Measurements from ENCODE around the gene BCS1L.

Gene BCS1L, protein sequence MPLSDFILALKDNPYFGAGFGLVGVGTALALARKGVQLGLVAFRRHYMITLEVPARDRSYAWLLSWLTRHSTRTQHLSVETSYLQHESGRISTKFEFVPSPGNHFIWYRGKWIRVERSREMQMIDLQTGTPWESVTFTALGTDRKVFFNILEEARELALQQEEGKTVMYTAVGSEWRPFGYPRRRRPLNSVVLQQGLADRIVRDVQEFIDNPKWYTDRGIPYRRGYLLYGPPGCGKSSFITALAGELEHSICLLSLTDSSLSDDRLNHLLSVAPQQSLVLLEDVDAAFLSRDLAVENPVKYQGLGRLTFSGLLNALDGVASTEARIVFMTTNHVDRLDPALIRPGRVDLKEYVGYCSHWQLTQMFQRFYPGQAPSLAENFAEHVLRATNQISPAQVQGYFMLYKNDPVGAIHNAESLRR

DNA sequence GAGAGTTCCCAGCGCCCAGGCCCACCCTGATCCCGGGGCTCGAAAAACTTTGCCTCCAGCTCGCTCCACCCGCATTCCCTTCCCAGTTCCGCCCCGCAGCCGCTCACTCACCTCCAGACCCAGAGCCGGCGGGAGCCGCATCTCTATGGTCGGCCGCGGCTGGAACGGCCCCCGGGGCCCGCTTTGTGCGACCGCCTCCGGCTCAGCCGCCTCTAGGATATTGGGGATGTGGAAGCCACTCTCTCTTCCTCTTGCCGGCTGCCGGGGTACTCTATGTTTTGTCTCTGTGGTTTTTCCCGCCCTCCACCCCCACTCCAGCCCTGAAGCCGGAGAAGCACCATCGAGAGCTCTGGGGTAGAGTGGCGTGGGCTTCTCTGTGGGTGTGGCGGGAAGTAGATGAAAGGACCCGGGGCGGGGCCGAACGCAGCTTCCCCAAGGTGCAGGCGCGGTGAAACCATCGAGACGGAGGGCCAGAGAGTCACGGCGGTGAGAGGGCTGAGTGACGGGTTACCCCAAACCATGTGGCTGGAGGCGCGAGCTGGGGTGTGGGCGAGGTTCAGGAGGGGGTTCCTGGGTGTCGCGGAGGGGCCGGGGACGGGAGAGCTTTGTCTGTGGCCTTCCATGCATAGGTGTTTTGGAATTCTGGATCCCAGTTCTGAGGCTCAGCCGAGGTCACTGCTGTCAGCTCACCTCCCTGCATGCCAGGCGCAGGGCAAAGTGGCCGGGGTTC, at the start of gene BCS1L, which contains the start of gene ZNF142:
Gene BCS1L, plus strand, starts transcription at position 426 of the 730 bp plus-strand sequence. CDS start 1,305 bp downstream, outside the sequence.
Gene ZNF142, minus strand, starts transcription at position 366 of the 730 bp plus-strand sequence. CDS start 3,194 bp downstream, outside the sequence.
- no peak for TF ChIP-seq GATA3 (IDR thresholded peaks at IDR 0.05; ENCODE audit: low read depth, low read length)
- TF ChIP-seq GATA2 (IDR thresholded peaks at IDR 0.05; ENCODE audit: low read depth, low read length): no peak

DNA sequence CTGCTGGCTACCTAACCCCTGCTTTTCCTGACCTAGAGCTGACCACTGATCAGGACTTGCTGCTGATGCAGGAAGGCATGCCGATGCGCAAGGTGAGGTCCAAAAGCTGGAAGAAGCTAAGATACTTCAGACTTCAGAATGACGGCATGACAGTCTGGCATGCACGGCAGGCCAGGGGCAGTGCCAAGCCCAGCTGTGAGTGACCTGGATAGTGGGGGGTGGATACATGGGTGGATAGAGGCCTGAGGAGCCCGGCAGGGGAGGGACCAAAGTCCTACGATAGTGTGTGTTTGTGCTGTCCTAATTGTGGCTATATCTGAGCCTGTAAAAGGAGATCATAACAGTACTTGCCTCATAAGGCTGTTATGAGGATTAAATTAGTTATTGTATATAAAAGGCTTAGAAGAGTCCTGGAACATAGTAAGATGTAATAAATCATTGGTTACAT, 43.6 kb upstream of the BCS1L start:
- no peak for TF ChIP-seq GATA3 (IDR thresholded peaks at IDR 0.05; ENCODE audit: low read depth, low read length)
- TF ChIP-seq GATA2 (IDR thresholded peaks at IDR 0.05; ENCODE audit: low read depth, low read length): no peak

DNA sequence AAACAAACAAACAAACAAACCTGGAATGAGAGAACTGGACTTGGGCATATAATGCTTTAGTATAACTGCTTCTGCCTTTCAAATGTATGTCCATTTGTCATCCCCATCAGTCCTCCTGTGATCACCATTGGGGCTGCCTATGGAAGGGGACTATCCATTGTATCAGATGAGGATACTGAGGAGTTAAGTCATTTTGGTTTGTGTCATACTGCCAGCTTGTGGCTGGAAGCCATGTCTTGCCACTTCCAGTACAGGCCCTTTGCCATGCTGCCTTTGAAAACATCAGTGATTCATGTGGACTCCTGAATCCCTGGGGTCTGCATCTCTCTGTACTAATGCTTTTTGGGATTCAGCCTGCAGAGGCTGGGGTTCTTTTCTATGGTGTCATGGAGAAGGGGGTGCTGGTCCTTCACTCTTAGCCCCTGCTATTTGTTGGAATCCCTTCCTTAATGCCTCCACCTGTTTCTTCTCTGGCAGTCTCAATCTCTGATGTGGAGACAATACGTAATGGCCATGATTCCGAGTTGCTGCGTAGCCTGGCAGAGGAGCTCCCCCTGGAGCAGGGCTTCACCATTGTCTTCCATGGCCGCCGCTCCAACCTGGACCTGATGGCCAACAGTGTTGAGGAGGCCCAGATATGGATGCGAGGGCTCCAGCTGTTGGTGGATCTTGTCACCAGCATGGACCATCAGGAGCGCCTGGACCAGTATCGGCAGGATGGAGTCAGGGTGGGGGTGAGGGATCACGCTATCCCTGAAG, 41.2 kb upstream of the BCS1L start:
- no peak for TF ChIP-seq GATA2 (IDR thresholded peaks at IDR 0.05; ENCODE audit: low read depth, low read length)
- no peak for TF ChIP-seq GATA3 (IDR thresholded peaks at IDR 0.05; ENCODE audit: low read depth, low read length)

DNA sequence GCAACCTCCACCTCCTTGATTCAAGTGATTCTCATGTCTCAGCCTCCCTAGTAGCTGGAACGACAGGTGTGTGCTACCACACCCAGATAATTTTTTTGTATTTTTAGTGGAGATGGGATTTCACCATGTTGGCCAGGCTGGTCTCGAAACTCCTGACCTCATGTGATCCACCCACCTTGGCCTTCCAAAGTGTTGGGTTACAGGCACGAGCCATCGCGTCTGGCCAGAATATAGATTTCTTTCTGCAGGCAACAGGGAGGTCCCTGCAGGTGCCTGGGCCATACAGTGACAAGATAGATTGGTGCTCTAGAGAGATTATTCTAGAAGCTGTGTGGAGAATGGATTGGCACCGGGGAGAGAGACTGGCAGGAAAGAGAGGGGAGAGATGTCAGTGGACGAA, 38.5 kb upstream of the BCS1L start:
- no peak for TF ChIP-seq GATA2 (IDR thresholded peaks at IDR 0.05; ENCODE audit: low read depth, low read length)
- TF ChIP-seq GATA3 (IDR thresholded peaks at IDR 0.05; ENCODE audit: low read depth, low read length): no peak

DNA sequence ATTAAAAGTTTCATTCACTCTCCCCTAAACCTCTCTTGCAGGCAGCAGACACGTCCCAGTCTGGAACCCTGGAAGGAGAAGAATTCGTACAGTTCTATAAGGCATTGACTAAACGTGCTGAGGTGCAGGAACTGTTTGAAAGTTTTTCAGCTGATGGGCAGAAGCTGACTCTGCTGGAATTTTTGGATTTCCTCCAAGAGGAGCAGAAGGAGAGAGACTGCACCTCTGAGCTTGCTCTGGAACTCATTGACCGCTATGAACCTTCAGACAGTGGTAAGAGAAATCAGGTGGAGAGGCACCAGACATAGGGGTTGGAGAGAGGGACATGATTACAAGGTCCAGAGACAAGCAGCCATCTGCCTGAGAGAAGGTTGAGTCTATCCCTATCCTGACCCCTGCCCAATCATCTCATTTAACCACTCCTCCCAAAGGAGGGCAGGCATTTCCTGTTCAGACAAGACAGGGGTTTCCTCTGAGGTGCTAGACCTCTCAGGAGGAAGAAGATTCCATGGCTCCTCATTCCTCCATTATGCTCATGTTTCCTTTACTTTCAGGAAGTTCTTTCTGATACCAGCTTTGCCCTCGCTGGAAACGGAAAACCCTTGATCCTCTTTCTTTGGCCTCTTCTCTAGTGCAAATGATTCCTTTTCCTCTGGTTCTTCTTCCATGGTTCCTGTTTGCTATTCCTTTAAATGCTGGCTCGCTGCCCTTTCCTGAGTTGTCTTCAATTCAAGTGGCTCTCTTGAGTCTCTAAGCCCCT, 36.7 kb upstream of the BCS1L start:
- TF ChIP-seq GATA2 (IDR thresholded peaks at IDR 0.05; ENCODE audit: low read depth, low read length) (no peak), GATA3 (IDR thresholded peaks at IDR 0.05; ENCODE audit: low read depth, low read length) (no peak)

DNA sequence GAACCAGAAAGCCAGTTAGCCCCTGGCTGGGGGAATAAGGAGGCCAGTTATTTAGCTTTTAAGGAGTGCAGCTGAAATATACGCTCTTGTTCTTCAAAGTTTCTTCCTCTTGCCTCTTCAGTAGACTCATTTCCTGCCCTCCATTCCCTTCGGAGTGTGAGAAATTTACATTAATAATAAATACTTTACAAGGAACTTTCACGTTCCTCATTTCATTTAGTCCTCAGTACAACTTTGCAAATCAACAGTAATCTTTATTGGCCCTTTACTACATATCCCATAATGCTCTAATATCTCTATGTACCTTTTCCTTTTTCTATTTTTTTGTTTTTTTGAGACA, 36.1 kb upstream of the BCS1L start:
- TF ChIP-seq GATA3 (IDR thresholded peaks at IDR 0.05; ENCODE audit: low read depth, low read length) (no peak), GATA2 (IDR thresholded peaks at IDR 0.05; ENCODE audit: low read depth, low read length) (no peak)

DNA sequence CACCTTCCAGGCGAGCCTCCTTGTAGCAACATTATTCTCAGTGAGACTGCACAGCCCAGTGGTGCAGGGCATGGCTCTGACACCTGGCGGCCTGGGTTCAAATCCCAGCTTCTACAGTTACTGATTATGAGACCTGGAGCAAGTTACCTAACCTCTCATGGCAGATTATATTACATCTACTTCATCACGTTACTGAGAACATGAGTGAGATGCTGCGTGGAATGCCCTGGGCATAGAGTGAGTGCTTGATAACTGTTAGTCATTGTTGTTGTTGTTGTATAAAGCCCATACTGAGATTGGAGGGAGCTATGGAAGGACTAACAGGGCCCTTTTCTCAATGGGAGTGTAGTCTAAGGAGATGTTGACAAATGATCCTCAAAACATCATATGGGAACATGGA, 33.1 kb upstream of the BCS1L start:
- no peak for TF ChIP-seq GATA3 (IDR thresholded peaks at IDR 0.05; ENCODE audit: low read depth, low read length)
- no peak for TF ChIP-seq GATA2 (IDR thresholded peaks at IDR 0.05; ENCODE audit: low read depth, low read length)

DNA sequence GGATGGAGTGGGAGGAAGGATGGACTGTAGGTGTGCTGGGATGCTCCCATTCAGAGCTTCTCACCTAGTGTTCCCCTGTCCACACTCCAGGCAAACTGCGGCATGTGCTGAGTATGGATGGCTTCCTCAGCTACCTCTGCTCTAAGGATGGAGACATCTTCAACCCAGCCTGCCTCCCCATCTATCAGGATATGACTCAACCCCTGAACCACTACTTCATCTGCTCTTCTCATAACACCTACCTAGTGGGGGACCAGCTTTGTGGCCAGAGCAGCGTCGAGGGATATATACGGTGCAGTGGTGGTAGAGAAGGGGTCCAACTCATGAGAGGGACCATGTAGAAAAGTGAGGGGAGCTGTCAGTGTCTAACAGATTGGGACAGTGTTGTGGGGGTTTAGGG, 31.5 kb upstream of the BCS1L start:
- no peak for TF ChIP-seq GATA2 (IDR thresholded peaks at IDR 0.05; ENCODE audit: low read depth, low read length)
- no peak for TF ChIP-seq GATA3 (IDR thresholded peaks at IDR 0.05; ENCODE audit: low read depth, low read length)

DNA sequence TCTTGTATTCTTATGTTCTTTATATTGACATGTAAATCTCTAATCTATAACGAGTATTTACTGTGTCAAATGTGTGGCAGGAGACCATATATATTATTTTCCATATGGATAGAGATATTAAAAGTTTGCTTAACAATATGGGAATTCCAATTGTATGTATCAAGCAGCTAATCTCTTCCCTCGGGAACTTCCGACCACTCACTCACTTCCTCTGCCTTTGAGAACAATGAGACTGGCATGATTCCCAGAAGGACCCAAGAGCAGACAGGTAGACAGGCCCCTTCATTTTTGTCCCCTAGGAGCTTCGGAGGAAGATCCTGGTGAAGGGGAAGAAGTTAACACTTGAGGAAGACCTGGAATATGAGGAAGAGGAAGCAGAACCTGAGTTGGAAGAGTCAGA, 27.6 kb upstream of the BCS1L start:
- TF ChIP-seq GATA2 (IDR thresholded peaks at IDR 0.05; ENCODE audit: low read depth, low read length) (no peak), GATA3 (IDR thresholded peaks at IDR 0.05; ENCODE audit: low read depth, low read length) (no peak)

DNA sequence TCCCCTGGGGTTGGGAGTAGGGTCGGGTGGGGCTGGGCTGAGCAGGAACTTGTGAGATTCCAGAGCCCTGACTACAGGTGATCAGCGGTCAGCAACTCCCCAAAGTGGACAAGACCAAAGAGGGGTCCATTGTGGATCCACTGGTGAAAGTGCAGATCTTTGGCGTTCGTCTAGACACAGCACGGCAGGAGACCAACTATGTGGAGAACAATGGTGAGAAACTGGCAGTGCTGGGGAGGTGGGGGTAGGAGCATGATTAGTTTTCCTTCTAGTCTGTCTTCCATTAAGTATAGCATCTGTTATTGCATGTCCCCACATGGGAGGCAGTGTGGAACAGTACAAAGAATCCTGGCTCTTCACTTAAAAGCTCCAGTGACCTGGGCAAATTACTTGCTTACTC, 23.8 kb upstream of the BCS1L start:
- TF ChIP-seq GATA2 (IDR thresholded peaks at IDR 0.05; ENCODE audit: low read depth, low read length) (no peak), GATA3 (IDR thresholded peaks at IDR 0.05; ENCODE audit: low read depth, low read length) (no peak)

DNA sequence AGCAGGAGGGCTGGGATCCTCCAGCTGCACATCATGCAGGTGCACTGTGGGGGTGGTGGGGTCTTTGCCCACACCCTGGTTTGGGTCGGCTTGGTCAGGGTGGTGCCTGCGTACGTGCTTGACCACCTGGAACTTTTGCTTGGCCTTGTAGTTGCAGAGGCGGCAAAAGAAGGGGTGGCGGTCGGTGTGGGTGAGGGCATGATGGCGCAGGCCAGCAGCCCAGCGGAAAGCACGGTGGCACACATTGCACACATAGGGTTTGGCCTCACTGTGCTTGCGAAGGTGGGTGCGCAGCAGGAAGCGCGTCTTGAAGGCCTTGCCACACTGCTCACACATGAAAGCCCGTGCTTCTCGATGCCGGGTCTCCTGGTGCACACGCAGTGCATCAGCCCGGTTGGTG, 21.1 kb upstream of the BCS1L start:
- TF ChIP-seq GATA3 (IDR thresholded peaks at IDR 0.05; ENCODE audit: low read depth, low read length) (no peak), GATA2 (IDR thresholded peaks at IDR 0.05; ENCODE audit: low read depth, low read length) (no peak)

DNA sequence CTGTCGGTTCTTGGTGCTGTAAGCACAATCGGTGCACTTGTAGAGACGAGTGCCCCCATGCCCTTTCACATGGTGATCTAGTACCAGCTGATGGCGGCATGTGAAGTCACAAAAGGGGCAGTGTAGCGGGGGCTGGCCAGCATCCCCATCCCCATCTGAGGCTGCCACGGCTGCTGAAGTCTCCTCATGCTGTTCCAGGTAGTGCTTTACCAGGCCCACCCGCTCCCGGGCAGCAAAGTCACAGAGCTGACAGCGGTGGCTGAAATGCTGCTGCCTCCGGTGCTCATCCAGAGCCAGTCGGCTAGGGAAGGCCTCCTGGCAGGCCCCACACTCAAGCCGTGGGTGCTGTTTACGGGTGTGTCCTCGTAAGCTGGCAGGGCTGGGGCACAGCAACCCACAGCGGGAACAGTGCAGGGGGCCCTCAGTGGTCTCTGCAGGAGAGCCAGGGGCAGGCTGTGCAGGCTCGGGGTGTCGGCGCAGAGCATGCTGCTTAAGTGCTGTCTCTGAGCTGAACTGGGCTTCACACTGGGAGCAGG, 17.3 kb upstream of the BCS1L start:
- TF ChIP-seq GATA2 (IDR thresholded peaks at IDR 0.05; ENCODE audit: low read depth, low read length) (no peak), GATA3 (IDR thresholded peaks at IDR 0.05; ENCODE audit: low read depth, low read length) (no peak)

DNA sequence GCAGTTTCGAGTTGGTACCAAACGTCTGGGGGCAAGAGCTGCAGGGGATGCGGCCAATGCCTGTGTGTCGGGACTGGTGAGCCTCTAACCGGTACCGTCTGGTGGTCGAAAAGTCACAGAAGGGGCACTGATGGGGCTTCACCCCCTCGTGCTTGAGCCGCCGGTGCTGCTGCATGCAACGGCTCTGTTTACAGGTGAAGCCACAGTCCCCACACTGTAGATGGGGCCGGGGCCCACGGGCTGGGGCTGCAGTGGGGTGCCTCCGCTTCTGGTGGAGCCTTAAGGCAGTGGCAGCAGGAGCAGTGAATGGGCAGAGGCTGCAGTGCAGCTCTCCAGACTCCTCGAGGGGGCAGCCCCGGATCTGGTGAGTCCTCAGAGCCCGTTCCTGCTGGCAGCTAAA, 16.7 kb upstream of the BCS1L start:
- TF ChIP-seq GATA3 (IDR thresholded peaks at IDR 0.05; ENCODE audit: low read depth, low read length) (no peak), GATA2 (IDR thresholded peaks at IDR 0.05; ENCODE audit: low read depth, low read length) (no peak)
